Measurements from ENCODE around the gene PHF2. TPM values are rescaled to one million over a fixed set of nuclear protein-coding genes. Genes with fewer than 3 reads are reported as not detected.

Gene PHF2
- total RNA-seq, 2 donors from 2014 or later, result 32.4 to 32.9 TPM

DNA sequence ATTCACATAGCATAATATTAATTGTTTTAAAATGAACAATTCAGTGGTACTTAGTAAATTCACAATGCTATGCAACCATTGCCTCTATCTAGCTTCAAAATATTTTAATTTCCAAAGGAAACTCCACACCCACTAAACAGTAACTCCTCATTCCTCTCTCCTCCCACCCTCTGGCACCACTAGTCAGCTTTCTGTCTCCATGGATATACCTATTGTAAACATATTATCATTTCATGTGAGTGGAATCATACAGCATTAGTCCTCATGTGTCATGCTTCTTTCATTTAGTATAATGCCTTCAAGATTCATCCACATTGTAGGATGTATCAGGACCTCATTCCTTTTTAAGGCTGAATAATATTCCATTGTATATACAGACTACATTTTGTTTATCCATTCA is 48.6 kb downstream of the PHF2 start:
- Histone ChIP-seq H3K9me3 (no peaks in the 10 kb centered on the region), H3K4me1 (replicated peaks) (no peaks in the 10 kb centered on the region), H3K36me3 (no peaks in the 10 kb centered on the region), H3K27me3 (replicated peaks; ENCODE audit: insufficient read depth) (no peaks in the 10 kb centered on the region), H3K27ac (no peak overlapping the region), H3K4me3 (no peak overlapping the region)
- no peak for DNase-seq (ENCODE audit: low spot score)
- TF ChIP-seq POLR2AphosphoS5 (IDR thresholded peaks at IDR 0.05) (no peak), POLR2A (IDR thresholded peaks at IDR 0.05) (no peak)
- TF ChIP-seq, protein P1, sequence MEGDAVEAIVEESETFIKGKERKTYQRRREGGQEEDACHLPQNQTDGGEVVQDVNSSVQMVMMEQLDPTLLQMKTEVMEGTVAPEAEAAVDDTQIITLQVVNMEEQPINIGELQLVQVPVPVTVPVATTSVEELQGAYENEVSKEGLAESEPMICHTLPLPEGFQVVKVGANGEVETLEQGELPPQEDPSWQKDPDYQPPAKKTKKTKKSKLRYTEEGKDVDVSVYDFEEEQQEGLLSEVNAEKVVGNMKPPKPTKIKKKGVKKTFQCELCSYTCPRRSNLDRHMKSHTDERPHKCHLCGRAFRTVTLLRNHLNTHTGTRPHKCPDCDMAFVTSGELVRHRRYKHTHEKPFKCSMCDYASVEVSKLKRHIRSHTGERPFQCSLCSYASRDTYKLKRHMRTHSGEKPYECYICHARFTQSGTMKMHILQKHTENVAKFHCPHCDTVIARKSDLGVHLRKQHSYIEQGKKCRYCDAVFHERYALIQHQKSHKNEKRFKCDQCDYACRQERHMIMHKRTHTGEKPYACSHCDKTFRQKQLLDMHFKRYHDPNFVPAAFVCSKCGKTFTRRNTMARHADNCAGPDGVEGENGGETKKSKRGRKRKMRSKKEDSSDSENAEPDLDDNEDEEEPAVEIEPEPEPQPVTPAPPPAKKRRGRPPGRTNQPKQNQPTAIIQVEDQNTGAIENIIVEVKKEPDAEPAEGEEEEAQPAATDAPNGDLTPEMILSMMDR (IDR thresholded peaks at IDR 0.05), result no peak
- intact Hi-C loops (cut with DNase I), result no loop called here

DNA sequence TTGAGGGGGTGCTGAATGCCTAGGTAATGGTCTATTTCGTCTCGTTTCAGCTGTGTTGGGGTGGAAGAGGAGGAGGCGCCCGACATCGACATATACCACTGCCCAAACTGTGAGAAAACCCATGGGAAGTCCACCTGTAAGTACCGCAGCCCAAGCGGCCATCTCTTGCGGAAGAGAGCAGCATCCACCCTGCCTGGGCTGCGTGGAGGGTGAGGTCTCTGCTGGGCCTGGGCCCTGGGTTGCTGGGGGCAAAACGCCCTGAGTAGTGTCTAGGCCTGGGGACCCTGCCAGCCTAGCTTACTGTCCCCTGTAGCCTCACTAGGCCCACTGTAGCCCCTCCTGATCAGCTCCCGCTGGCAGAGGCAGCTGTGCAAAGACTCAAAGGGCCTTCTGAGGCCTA is 53.5 kb downstream of the PHF2 start:
- Histone ChIP-seq H3K27me3 (replicated peaks; ENCODE audit: insufficient read depth) (no peaks in the 10 kb centered on the region), H3K4me3 (no peak overlapping the region), H3K27ac (no peak overlapping the region), H3K9me3 (no peaks in the 10 kb centered on the region), H3K4me1 (replicated peaks) (no peaks in the 10 kb centered on the region), H3K36me3 (peaks cover 0 to 2% of the 10 kb centered on the region in 2 donors)
- TF ChIP-seq, protein P1 (IDR thresholded peaks at IDR 0.05), result no peak
- TF ChIP-seq POLR2AphosphoS5 (IDR thresholded peaks at IDR 0.05) (no peak), POLR2A (IDR thresholded peaks at IDR 0.05) (no peak)
- 91% methylated on average over 11 of the region's 11 CpGs for WGBS
- intact Hi-C loops (cut with DNase I), result no loop called here
- no peak for DNase-seq (ENCODE audit: low spot score)

DNA sequence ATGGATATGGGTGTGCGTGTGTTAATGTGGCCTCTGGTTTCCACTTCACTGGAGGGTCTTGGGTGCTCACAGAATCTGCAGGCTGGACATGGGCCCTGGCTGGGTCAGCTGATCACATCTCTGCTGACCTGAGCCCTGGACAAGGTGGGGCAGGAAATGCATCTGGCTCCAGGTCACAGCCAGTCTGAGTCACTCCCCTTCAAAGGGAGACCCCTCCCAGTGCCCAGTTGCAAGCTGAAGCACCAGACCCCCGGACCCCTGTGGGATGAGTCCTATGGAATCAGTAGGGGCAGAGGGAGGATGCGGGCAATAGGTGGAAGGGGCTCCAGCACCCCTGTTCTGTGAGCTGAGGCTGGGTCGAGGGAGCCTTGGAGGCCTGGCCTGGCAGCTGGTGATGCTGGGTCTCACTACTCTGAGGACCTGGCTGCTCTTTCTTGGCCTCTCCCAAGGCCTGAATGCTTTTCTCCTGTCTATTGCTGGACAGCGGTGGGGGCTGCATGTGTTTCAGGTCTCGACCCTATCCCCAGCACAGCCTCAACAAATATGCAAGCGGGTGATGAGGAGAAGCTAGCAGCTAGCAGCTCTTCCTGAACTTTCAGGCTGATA is 54.5 kb downstream of the PHF2 start:
- H3K4me1 ChIP-seq (replicated peaks), result no peaks in the 10 kb centered on the region
- no peak overlapping the region for H3K4me3 ChIP-seq
- WGBS, result 92% methylated on average over 7 of the region's 7 CpGs
- H3K9me3 ChIP-seq, result no peaks in the 10 kb centered on the region
- no peaks in the 10 kb centered on the region for H3K27me3 ChIP-seq (replicated peaks; ENCODE audit: insufficient read depth)
- intact Hi-C loops (cut with DNase I), result no loop called here
- H3K27ac ChIP-seq, result no peak overlapping the region
- peaks cover 0 to 2% of the 10 kb centered on the region in 2 donors for H3K36me3 ChIP-seq
- no peak for DNase-seq (ENCODE audit: low spot score)
- TF ChIP-seq, protein P1 (IDR thresholded peaks at IDR 0.05), result no peak
- no peak for TF ChIP-seq POLR2AphosphoS5 (IDR thresholded peaks at IDR 0.05)
- no peak for TF ChIP-seq POLR2A (IDR thresholded peaks at IDR 0.05)

DNA sequence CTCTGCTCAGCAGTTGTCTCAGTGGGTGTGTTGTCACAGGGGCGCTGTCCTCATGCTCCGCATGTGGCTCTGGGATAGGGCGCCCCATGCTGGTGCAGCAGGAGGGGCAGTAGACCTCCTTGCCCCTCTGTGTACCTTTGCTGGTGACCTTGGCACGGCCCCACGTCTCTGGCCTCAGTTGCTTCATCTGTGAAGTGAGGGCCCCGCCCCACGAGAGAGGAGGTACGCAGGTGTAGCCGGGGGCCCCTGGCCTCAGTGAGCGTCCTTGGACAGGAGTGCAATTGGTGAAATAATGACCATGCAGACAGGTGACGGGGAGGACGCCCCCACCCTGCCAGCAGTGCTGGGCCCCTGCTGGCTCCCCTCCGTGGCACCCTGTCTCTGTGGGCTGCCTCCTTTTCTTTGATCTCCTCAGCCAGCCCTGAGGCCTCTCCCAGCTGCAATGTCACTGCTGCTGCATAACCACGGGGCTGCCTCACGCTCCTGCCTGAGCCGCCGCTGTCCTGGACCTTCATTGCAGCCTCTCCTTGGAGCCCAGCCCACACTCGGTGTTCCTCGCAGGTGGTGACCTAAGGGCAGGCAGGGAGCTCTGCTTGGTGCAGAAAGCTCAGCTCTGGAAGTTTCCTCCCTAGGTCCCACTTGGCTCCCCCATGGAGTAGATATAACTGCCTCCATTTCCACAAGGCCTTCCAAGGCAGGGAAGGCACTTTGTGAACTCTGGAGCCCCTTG is 57.3 kb downstream of the PHF2 start:
- H3K36me3 ChIP-seq, result peaks cover 2 to 5% of the 10 kb centered on the region in 2 donors
- no peak overlapping the region for H3K27ac ChIP-seq
- no peaks in the 10 kb centered on the region for H3K9me3 ChIP-seq
- WGBS, result 78% methylated on average over 19 of the region's 19 CpGs
- H3K4me3 ChIP-seq, result no peak overlapping the region
- intact Hi-C loops (cut with DNase I), result no loop called here
- TF ChIP-seq, protein P1 (IDR thresholded peaks at IDR 0.05), result no peak
- H3K27me3 ChIP-seq (replicated peaks; ENCODE audit: insufficient read depth), result no peaks in the 10 kb centered on the region
- no peak for DNase-seq (ENCODE audit: low spot score)
- no peaks in the 10 kb centered on the region for H3K4me1 ChIP-seq (replicated peaks)
